H9 (cell line): Measurements from ENCODE around the gene ALKBH2. TPM values are rescaled to one million over a fixed set of nuclear protein-coding genes. Genes with fewer than 3 reads are reported as not detected.

Experiments used
- DNase-seq: peaks from one replicate; pipeline ENCODE4 v3.0.0-alpha.2; 2017
- H2AFZ ChIP-seq: one replicate; pipeline ENCODE4 v1.6.1; 2013; ENCODE audit warnings: mild to moderate bottlenecking, low read length, control low read depth, moderate library complexity
- H2AK5ac ChIP-seq: 2 replicates; pipeline ENCODE4 v1.6.1; 2013; ENCODE audit warnings: low read length, control low read depth, mixed read lengths; ENCODE audit not compliant: insufficient read length
- H2BK120ac ChIP-seq: one replicate; pipeline ENCODE4 v1.6.1; 2013; ENCODE audit warnings: low read depth, mild to moderate bottlenecking, low read length, control low read depth, inconsistent platforms; ENCODE audit not compliant: poor library complexity, severe bottlenecking
- H2BK12ac ChIP-seq: 2 replicates; pipeline ENCODE4 v1.6.1; 2013; ENCODE audit warnings: low read length, control low read depth, mixed read lengths, low read depth; ENCODE audit not compliant: insufficient read length
- H2BK15ac ChIP-seq: 2 replicates; pipeline ENCODE4 v1.6.1; 2013; ENCODE audit warnings: low read depth, low read length, control low read depth
- H2BK20ac ChIP-seq: one replicate; pipeline ENCODE4 v1.6.1; 2013; ENCODE audit warnings: low read depth, mild to moderate bottlenecking, low read length, control low read depth, inconsistent platforms; ENCODE audit not compliant: poor library complexity, severe bottlenecking
- H2BK5ac ChIP-seq: 2 replicates; pipeline ENCODE4 v1.6.1; 2013; ENCODE audit warnings: low read length, control low read depth, mixed read lengths; ENCODE audit not compliant: insufficient read length
- H3K14ac ChIP-seq: 2 replicates; pipeline ENCODE4 v1.6.1; 2013; ENCODE audit warnings: low read length, control low read depth; ENCODE audit not compliant: insufficient read depth
- H3K18ac ChIP-seq: 2 replicates; pipeline ENCODE4 v1.6.1; 2013; ENCODE audit warnings: low read depth, mild to moderate bottlenecking, mixed read lengths, low read length, control low read depth; ENCODE audit not compliant: insufficient read length
- H3K23ac ChIP-seq: 2 replicates; pipeline ENCODE4 v1.6.1; 2013; ENCODE audit warnings: low read length, control low read depth, mixed read lengths, low read depth; ENCODE audit not compliant: insufficient read length
- H3K23me2 ChIP-seq: 2 replicates; pipeline ENCODE4 v1.6.1; 2013; ENCODE audit warnings: low read depth, mild to moderate bottlenecking, mixed read lengths, low read length, control low read depth; ENCODE audit not compliant: insufficient read length, poor library complexity, severe bottlenecking
- H3K27ac ChIP-seq: 2 replicates; pipeline ENCODE4 v1.5.1; 2013; ENCODE audit warnings: low read length, control low read depth, mixed read lengths, low read depth; ENCODE audit not compliant: insufficient read length
- H3K27me3 ChIP-seq: 2 replicates; pipeline ENCODE4 v1.6.1; 2013; ENCODE audit warnings: low read length, control low read depth, inconsistent platforms; ENCODE audit not compliant: insufficient read depth
- H3K4ac ChIP-seq: 2 replicates; pipeline ENCODE4 v1.6.1; 2013; ENCODE audit warnings: low read depth, mild to moderate bottlenecking, control low read depth, inconsistent platforms, low read length, moderate library complexity
- H3K4me1 ChIP-seq: 2 replicates; pipeline ENCODE4 v1.6.1; 2013; ENCODE audit warnings: low read length, control low read depth, inconsistent platforms; ENCODE audit not compliant: insufficient read depth
- H3K4me2 ChIP-seq: 2 replicates; pipeline ENCODE4 v1.6.1; 2013; ENCODE audit warnings: low read length, control low read depth, mixed read lengths; ENCODE audit not compliant: insufficient read length, insufficient read depth
- H3K56ac ChIP-seq: 2 replicates; pipeline ENCODE4 v1.6.1; 2013; ENCODE audit warnings: low read depth, mild to moderate bottlenecking, mixed read lengths, low read length, control low read depth; ENCODE audit not compliant: insufficient read length
- H3K79me1 ChIP-seq: 2 replicates; pipeline ENCODE4 v1.6.1; 2013; ENCODE audit warnings: low read depth, mild to moderate bottlenecking, moderate library complexity, low read length, control low read depth, inconsistent platforms; ENCODE audit not compliant: insufficient read depth, poor library complexity, severe bottlenecking
- H3K79me2 ChIP-seq: 2 replicates; pipeline ENCODE4 v1.6.1; 2013; ENCODE audit warnings: low read length, control low read depth, inconsistent platforms; ENCODE audit not compliant: insufficient read depth
- H3K9ac ChIP-seq: 2 replicates; pipeline ENCODE4 v1.6.1; 2013; ENCODE audit warnings: low read length, control low read depth, mixed read lengths; ENCODE audit not compliant: insufficient read length; ENCODE audit errors: extremely low read depth
- H3K9me3 ChIP-seq: one replicate; pipeline ENCODE4 v1.6.1; 2013; ENCODE audit warnings: low read depth, low read length, inconsistent platforms; ENCODE audit not compliant: control insufficient read depth
- H3T11ph ChIP-seq: one replicate; pipeline ENCODE4 v1.6.1; 2013; ENCODE audit warnings: mild to moderate bottlenecking, low read length, control low read depth, inconsistent platforms
- H4K20me1 ChIP-seq: one replicate; pipeline ENCODE4 v1.6.1; 2013; ENCODE audit not compliant: control insufficient read depth, insufficient read length, insufficient read depth
- H4K5ac ChIP-seq: 2 replicates; pipeline ENCODE4 v1.6.1; 2013; ENCODE audit warnings: low read depth, mild to moderate bottlenecking, mixed read lengths, low read length, control low read depth; ENCODE audit not compliant: insufficient read length
- H4K8ac ChIP-seq: replicated peaks from 2 replicates; pipeline ENCODE4 v1.6.1; 2013; ENCODE audit warnings: low read length, control low read depth, mixed read lengths, low read depth; ENCODE audit not compliant: insufficient read length
- H4K91ac ChIP-seq: 2 replicates; pipeline ENCODE4 v1.6.1; 2013; ENCODE audit warnings: low read depth, mild to moderate bottlenecking, moderate library complexity, mixed read lengths, low read length, control low read depth; ENCODE audit not compliant: insufficient read length
- H3K27ac Mint-ChIP-seq, 3 experiments: 2 replicates in 2 of 3; 3 replicates in 1 of 3; pipeline ENCODE4 v1.8.0; 2020 to 2021; ENCODE audit warnings: mixed read lengths in 3 of 3, mild to moderate bottlenecking in 1 of 3, moderate library complexity in 1 of 3
- H3K27me3 Mint-ChIP-seq: 2 replicates; pipeline ENCODE4 v1.8.0; 2021; ENCODE audit warnings: low read depth, mild to moderate bottlenecking, moderate library complexity, mixed read lengths
- H3K36me3 Mint-ChIP-seq, 3 experiments: 2 replicates in 2 of 3; 3 replicates in 1 of 3; pipeline ENCODE4 v1.8.0; 2020 to 2021; ENCODE audit warnings: low read depth in 3 of 3, mixed read lengths in 3 of 3; ENCODE audit not compliant: insufficient read depth in 1 of 3
- H3K4me1 Mint-ChIP-seq, 2 experiments: 2 replicates each; pipeline ENCODE4 v1.8.0; 2020; ENCODE audit warnings: mixed read lengths in 2 of 2
- H3K4me3 Mint-ChIP-seq, 2 experiments: 2 replicates in 1 of 2; 3 replicates in 1 of 2; pipeline ENCODE4 v1.8.0; 2020 to 2021; ENCODE audit warnings: mild to moderate bottlenecking in 2 of 2, mixed read lengths in 2 of 2, moderate library complexity in 1 of 2
- H3K9me3 Mint-ChIP-seq, 2 experiments: 2 replicates in 1 of 2; 3 replicates in 1 of 2; pipeline ENCODE4 v1.8.0; 2020; ENCODE audit warnings: mild to moderate bottlenecking in 2 of 2, mixed read lengths in 2 of 2, moderate library complexity in 1 of 2
- CTCF ChIP-seq: fragments of 200-600 bp; sonication (generic); conservative IDR thresholded peaks from 3 replicates; pipeline ENCODE4 v1.8.0; 2021; ENCODE audit warnings: antibody characterized with exemption, mild to moderate bottlenecking
- WGBS: extraction: QIAGEN DNeasy Blood & Tissue Kit; methylation state at CpG from one replicate; pipeline ENCODE4 v1.1.7; 2013; ENCODE audit warnings: missing lambda C conversion rate, low lambda C conversion rate, mixed read lengths; ENCODE audit not compliant: insufficient read length; ENCODE audit errors: extremely low coverage; 5-methylcytosine and 5-hydroxymethylcytosine counted together
- total RNA-seq: library from RNA; stranded (reverse); gene quantifications from 2 replicates; pipeline ENCODE4 v1.2.1, GENCODE V29; 2021

ALKBH2 gene
- total RNA-seq, 1 experiment from 2014 or later: 24.4 TPM

DNA sequence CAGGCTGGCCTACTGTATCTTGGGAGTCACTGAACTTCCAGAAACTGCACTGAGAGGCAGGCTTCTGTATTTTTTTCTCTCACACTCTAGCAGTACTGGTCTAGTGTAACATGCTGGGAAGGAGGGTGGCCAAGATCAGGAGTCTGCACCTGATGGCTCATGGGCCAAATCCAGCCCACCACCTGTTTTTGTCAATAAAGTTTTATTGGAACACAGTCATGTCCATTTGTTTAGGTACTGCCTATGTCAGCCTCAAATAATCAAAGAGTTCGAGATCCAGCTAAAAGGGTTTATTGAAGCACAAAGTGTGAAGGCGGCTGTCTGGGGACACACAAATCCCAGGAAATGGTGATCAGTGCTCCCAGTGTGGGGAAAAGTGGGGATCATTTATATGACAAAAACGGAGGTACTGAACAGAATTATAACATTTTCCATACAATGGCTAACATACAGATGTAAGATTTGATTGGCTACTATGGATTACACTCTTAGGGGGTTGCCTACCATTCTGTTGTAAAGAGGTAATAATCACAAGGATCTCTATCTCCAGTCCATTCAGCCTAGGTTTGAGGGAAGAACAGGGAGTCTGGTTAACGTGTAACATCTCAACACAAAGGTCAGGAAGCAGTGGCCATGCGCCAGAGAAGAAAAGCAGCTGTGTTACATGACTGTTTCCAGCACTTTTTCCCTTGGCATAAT, 28.0 kb downstream of the ALKBH2 start:
- peaks cover 0 to 12% (median 8%) of the 10 kb centered on the region in 3 experiments; a peak in 3 of 7 replicates for H3K36me3 Mint-ChIP-seq
- no peaks in the 10 kb centered on the region for H3K9me3 Mint-ChIP-seq
- H2BK5ac ChIP-seq: no peak overlapping the region
- no peak overlapping the region for H2BK15ac ChIP-seq
- H4K5ac ChIP-seq: no peak overlapping the region
- H2AFZ ChIP-seq: no peak overlapping the region
- peaks cover 14% of the 10 kb centered on the region in 2 experiments for H3K4me1 Mint-ChIP-seq
- no peak overlapping the region for H2BK12ac ChIP-seq
- H3K27ac Mint-ChIP-seq: peak overlapping the region in 2 of 3 experiments; percentile 9 to 49; a peak in 1 of 7 replicates
- no peak overlapping the region for H3K23ac ChIP-seq
- no peak overlapping the region for H3T11ph ChIP-seq
- H3K27me3 ChIP-seq: no peaks in the 10 kb centered on the region
- no peak overlapping the region for H3K18ac ChIP-seq
- H3K56ac ChIP-seq: no peak overlapping the region
- no peak overlapping the region for H3K9ac ChIP-seq
- no peak overlapping the region for H2BK120ac ChIP-seq
- no peak overlapping the region for H3K27ac ChIP-seq
- H2BK20ac ChIP-seq: no peak overlapping the region
- WGBS: no CpG with 5 or more reads among the region's 5 CpGs
- no peak overlapping the region for H3K4me2 ChIP-seq
- no peaks in the 10 kb centered on the region for H3K23me2 ChIP-seq
- no peak overlapping the region for H3K14ac ChIP-seq
- no peak for TF ChIP-seq CTCF
- no peaks in the 10 kb centered on the region for H4K20me1 ChIP-seq
- H3K4me3 Mint-ChIP-seq: no peak overlapping the region
- no peak for DNase-seq
- no peak overlapping the region for H2AK5ac ChIP-seq
- no peak overlapping the region for H4K8ac ChIP-seq
- H3K4me1 ChIP-seq: no peaks in the 10 kb centered on the region
- H3K9me3 ChIP-seq: no peaks in the 10 kb centered on the region
- H3K79me1 ChIP-seq: no peaks in the 10 kb centered on the region
- no peak overlapping the region for H4K91ac ChIP-seq
- H3K79me2 ChIP-seq: no peaks in the 10 kb centered on the region
- H3K27me3 Mint-ChIP-seq: no peaks in the 10 kb centered on the region
- no peak overlapping the region for H3K4ac ChIP-seq
